Smooth muscle cell of the brain vasculature (primary cell): ENCODE results near the gene HOXC4.

Experiments
- DNase-seq: peaks from one replicate; pipeline ENCODE4 v3.0.0-alpha.2; 2012; ENCODE audit warnings: low read depth, low spot score

Gene HOXC4

DNA sequence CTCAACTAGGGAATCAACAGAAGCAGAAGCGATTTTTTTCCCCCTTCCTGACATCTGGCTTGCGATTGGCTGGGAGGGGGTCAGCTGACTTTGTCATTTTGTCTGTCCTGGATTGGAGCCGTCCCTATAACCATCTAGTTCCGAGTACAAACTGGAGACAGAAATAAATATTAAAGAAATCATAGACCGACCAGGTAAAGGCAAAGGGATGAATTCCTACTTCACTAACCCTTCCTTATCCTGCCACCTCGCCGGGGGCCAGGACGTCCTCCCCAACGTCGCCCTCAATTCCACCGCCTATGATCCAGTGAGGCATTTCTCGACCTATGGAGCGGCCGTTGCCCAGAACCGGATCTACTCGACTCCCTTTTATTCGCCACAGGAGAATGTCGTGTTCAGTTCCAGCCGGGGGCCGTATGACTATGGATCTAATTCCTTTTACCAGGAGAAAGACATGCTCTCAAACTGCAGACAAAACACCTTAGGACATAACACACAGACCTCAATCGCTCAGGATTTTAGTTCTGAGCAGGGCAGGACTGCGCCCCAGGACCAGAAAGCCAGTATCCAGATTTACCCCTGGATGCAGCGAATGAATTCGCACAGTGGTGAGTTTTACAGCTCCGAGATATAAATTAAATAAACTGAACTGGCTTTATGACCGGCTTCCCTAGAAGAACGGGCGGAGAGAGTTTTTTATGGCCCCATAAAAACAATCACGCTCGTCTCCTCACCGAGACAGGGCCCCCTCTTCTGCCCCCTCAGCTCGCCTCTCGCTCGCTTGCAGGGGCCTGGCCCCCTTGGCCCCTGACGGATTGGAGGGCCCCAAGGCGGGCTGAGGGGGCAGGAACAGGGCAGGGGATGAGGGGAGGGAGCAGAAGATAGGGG lies 25.1 kb upstream of the HOXC4 start, which contains the start of gene HOXC6:
TSS of gene HOXC6 (plus strand) at position 127 of the 888 bp plus-strand sequence. CDS start at position 209, 82 bp downstream.
- DNase-seq = no peak

- no peak for DNase-seq
These were observed 23.9 kb upstream of the HOXC4 start for GRCh38 chr12:54029529-54030441.

GRCh38 chr12:54030442-54030801 lies 23.2 kb upstream of the HOXC4 start:
- no peak for DNase-seq

GRCh38 chr12:54030889-54031471 lies 22.7 kb upstream of the HOXC4 start:
- no peak for DNase-seq

GRCh38 chr12:54031480-54031879 lies 22.2 kb upstream of the HOXC4 start:
- no peak for DNase-seq

DNA sequence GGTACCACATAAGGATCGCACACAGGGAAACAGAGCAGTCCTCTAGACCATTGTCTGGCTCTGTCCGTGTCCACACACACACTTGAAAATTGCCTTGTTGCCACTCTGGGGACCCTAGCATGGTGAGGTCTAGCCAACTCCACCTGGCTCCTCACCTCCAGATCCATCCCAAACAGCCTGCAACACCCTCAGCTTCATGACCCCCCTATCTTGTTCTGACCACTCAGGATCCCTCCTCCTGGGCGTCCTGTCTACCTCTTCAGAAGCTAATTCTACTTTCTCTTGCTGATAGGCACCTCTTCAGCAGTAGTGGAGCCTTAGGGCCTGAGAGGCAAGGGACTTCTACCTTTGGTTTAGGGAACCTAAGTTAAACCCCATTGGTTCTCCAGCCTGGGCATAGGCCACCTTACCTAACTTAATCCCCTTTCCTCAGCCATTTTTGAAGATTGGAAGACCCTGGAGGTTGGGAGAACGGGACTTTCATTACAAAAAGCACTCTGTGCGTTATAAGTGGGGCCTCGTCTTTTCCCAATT lies 21.5 kb upstream of the HOXC4 start:
- DNase-seq = no peak

GRCh38 chr12:54032627-54033100 lies 21.0 kb upstream of the HOXC4 start, which contains the start of gene HOXC5:
TSS of gene HOXC5 (plus strand) at chr12:54033050. CDS start at chr12:54033123, 73 bp downstream.
- no peak for DNase-seq

DNA sequence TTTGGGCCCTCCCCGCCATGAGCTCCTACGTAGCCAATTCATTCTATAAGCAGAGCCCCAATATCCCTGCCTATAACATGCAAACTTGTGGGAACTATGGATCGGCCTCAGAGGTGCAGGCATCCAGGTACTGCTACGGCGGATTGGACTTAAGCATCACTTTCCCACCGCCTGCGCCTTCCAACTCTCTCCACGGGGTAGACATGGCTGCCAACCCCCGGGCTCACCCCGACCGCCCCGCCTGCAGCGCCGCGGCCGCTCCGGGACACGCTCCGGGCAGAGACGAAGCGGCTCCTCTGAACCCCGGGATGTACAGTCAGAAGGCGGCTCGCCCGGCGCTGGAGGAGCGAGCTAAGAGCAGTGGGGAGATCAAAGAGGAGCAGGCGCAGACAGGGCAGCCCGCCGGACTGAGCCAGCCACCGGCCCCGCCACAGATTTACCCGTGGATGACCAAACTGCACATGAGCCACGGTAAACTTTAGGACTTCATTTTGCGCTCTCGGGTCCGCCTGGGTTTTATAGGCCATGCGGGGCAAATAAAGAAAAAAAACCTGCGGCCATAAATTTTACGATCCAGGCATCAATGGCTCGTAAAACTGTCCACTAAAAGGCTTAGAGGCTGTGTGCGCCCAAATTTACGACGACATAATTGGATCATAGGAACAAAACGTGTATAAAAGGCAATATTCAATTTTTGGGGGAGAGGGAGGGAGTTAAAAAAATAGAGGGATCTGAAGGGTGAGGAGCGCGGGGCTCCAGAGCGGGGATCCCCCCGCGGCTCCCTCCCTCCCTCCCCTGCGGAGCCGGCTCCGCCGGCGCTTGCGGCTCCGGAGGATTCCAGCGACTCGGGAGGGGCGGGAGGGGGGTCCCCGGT lies 20.3 kb upstream of the HOXC4 start:
- DNase-seq = no peak

DNA sequence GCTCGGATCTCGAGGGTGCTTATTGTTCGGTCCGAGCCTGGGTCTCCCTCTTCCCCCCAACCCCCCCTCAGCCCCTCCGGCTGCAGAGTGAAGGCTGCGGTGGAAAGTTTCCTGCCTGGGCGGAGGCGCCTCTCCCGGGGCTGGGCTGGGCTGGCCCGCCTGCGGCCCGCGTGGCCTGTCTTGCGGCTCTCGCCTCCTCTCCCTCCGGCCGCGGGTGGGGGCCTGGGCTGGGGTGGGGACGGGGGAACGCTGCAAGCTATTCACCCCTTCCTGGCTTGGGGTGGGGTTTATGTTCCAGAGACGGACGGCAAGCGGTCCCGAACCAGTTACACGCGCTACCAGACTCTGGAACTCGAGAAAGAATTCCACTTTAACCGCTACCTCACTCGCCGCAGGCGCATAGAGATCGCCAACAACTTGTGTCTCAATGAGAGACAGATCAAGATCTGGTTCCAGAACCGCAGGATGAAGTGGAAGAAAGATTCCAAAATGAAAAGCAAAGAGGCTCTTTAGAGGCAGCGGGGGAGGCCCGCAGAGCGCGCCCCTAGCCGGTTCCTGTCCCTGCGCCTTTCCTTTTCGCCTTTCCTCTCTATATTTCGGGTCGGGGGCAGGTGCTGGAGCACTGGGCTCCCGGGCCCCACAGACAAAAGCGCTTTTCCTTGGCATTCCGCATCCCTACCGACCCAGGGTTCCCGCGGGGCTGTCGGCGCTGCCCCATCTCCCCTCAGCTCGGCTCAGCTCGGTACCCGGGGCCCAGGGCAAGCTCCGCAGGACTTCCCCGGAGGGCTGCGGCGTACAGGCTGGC lies 19.5 kb upstream of the HOXC4 start:
- DNase-seq = no peak

- DNase-seq = no peak
These were observed 18.8 kb upstream of the HOXC4 start for GRCh38 chr12:54034785-54035310.

GRCh38 chr12:54035568-54036264 lies 17.9 kb upstream of the HOXC4 start:
- DNase-seq = no peak

DNA sequence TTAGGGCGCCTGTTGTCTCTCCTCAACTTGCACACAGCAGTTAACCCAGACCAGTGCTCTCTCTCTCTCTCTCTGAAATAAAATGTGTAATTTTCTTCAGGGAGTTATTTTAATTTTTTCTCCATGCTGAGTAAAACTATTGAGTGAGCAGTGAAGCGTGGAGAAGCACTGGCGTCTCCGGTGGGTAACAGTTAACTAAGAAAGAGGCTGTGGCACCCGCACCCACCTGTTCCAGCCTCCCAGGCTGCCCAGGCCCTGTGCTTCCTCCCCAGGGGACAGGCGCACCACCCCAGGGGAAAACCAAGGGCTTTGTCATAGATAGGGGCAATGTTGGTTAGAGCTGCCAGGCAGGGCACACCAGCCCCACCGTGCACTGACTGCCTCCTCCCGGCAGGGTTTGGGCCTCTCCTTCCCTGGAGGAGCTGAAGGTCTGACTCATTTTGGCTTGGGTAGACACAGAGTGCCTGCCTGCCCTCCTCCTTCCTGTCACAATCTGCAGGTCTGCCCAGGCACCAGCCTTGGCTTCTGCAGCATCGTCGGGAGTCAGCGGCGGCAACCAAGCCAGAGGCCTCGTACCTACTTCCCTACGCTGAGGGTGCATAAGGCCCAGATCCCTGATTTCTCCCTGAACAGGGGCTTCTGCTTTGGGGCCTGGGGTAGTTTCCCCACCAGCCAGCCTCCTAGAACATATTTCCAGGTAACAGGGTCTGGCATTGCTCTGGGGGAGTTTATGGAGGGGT lies 16.8 kb upstream of the HOXC4 start:
- DNase-seq = no peak

DNA sequence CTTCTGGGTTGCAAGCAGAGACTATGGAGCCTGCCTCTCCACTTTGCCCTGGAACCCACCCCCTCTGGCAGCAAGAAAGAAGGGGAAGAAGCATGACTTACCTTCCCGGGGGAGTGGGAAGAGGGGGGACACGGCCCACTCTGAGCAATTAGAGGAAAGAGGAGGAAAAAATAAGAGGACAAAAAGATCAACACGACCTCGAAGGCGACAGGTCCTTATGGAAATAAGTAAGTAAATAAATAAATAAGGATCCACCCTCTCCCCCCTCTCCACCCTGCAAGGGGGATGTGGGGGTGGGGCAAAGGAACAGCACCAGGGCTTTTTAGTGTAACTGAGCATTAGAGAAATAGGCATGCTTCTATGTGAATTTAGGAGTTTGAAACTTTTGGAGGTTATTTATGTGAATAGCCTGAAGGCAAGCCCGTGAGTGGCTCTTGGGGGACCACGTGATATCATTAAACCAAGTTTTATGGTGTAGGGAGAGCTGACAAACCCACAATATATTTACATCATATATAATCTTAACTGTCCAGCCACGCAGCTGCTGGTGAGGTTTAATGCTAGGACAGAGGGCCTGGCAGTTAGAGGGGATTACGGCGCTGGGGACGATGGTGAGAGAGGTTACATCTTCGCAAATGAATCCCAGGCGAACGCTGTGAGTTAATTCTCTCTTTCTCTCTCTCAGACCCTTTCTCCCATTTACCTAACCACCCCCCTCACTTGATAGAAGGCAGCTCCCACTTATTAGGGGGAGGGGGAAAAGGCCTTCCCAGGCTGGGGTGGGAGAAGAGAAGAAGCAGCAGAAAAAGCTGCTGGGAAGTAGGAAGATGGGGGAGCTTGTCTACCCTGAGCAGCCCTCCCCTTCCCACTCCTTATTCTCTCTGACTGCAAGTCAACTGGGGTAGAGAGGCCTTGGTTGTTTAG lies 16.0 kb upstream of the HOXC4 start:
- no peak for DNase-seq

- DNase-seq = no peak
These were observed 15.3 kb upstream of the HOXC4 start for GRCh38 chr12:54038284-54038870.

GRCh38 chr12:54038871-54039414 lies 14.7 kb upstream of the HOXC4 start:
- DNase-seq = no peak

- DNase-seq = no peak
These were observed 14.1 kb upstream of the HOXC4 start for GRCh38 chr12:54039417-54040147.
